GM23338 (cell line): Measurements from ENCODE around the gene HEATR5B. TPM values are rescaled to one million over a fixed set of nuclear protein-coding genes. Genes with fewer than 3 reads are reported as not detected.

Source experiments
- ATAC-seq: fragments of 200-7000 bp; cut with Tn5 transposase; 3 replicates; pipeline ENCODE4 v1.9.1; 2020
- DNase-seq: peaks from one replicate; pipeline ENCODE4 v3.0.0-alpha.2; 2015; ENCODE audit warnings: low spot score
- H2AFZ ChIP-seq: fragments of 200-600 bp; sonication (generic); 2 replicates; pipeline ENCODE4 v1.8.0; 2016; ENCODE audit warnings: antibody characterized with exemption, mild to moderate bottlenecking, moderate library complexity
- H3F3A ChIP-seq: fragments of 200-600 bp; sonication (generic); replicated peaks from 2 replicates; pipeline ENCODE4 v1.8.0; 2017; ENCODE audit warnings: antibody characterized with exemption, mixed run types, low read depth
- H3K27ac ChIP-seq: fragments of 200-600 bp; sonication (generic); 2 replicates; pipeline ENCODE4 v1.6.1; 2016; ENCODE audit warnings: low read depth
- H3K27me3 ChIP-seq: fragments of 200-600 bp; sonication (generic); 2 replicates; pipeline ENCODE4 v1.8.0; 2016; ENCODE audit warnings: mild to moderate bottlenecking, mixed run types, moderate library complexity; ENCODE audit not compliant: insufficient read depth
- H3K36me3 ChIP-seq: fragments of 200-600 bp; sonication (generic); 2 replicates; pipeline ENCODE4 v1.8.0; 2016; ENCODE audit warnings: mild to moderate bottlenecking; ENCODE audit not compliant: insufficient read depth
- H3K4me1 ChIP-seq: fragments of 200-600 bp; sonication (generic); 2 replicates; pipeline ENCODE4 v1.8.0; 2016; ENCODE audit warnings: mild to moderate bottlenecking, moderate library complexity; ENCODE audit not compliant: insufficient read depth
- H3K4me2 ChIP-seq: fragments of 200-600 bp; sonication (generic); 2 replicates; pipeline ENCODE4 v1.7.1; 2017; ENCODE audit warnings: mixed run types
- H3K4me3 ChIP-seq: fragments of 200-600 bp; sonication (generic); 2 replicates; pipeline ENCODE4 v1.6.1; 2016; ENCODE audit warnings: mixed run types
- H3K79me2 ChIP-seq: fragments of 200-600 bp; sonication (generic); replicated peaks from 2 replicates; pipeline ENCODE4 v1.8.0; 2017; ENCODE audit warnings: mild to moderate bottlenecking; ENCODE audit not compliant: insufficient read depth
- H3K9me2 ChIP-seq: fragments of 200-600 bp; sonication (generic); 2 replicates; pipeline ENCODE4 v1.8.0; 2017; ENCODE audit not compliant: insufficient read depth
- H4K20me1 ChIP-seq: fragments of 200-600 bp; sonication (generic); replicated peaks from 2 replicates; pipeline ENCODE4 v1.8.0; 2017; ENCODE audit warnings: mild to moderate bottlenecking; ENCODE audit not compliant: insufficient read depth
- H3K27ac Mint-ChIP-seq: 2 replicates; pipeline ENCODE4 v1.8.0; 2020; ENCODE audit warnings: inconsistent platforms, mild to moderate bottlenecking, moderate library complexity, mixed read lengths
- H3K27me3 Mint-ChIP-seq: 3 replicates; pipeline ENCODE4 v1.8.0; 2022; ENCODE audit warnings: low read depth, mild to moderate bottlenecking, moderate library complexity, mixed read lengths, inconsistent platforms; ENCODE audit not compliant: insufficient read depth, poor library complexity
- H3K36me3 Mint-ChIP-seq: 3 replicates; pipeline ENCODE4 v1.8.0; 2021; ENCODE audit warnings: low read depth, mild to moderate bottlenecking, inconsistent platforms, moderate library complexity, mixed read lengths
- H3K4me1 Mint-ChIP-seq: 3 replicates; pipeline ENCODE4 v1.8.0; 2020; ENCODE audit warnings: mild to moderate bottlenecking, inconsistent platforms, mixed read lengths
- H3K4me3 Mint-ChIP-seq: 3 replicates; pipeline ENCODE4 v1.8.0; 2021; ENCODE audit warnings: moderate library complexity, mild to moderate bottlenecking, inconsistent platforms, mixed read lengths
- H3K9me3 Mint-ChIP-seq: 3 replicates; pipeline ENCODE4 v1.8.0; 2020; ENCODE audit warnings: moderate library complexity, mild to moderate bottlenecking, inconsistent platforms, mixed read lengths
- CREB1 ChIP-seq: fragments of 250-450 bp; sonication (Bioruptor Pico); IDR thresholded peaks from 2 replicates; pipeline ENCODE4 v1.5.0; 2020; ENCODE audit warnings: low read depth, mild to moderate bottlenecking, moderate library complexity
- CTCF ChIP-seq, 2 experiments: fragments of 200-600 bp in 1 of 2; sonication (generic) in 1 of 2; conservative IDR thresholded peaks; 2 replicates each; pipeline versions ENCODE4 v1.5.1 to v1.6.1; 2016 to 2017; ENCODE audit warnings: antibody characterized with exemption in 2 of 2, low read depth in 2 of 2, mild to moderate bottlenecking in 2 of 2, moderate library complexity in 1 of 2
- ETS1 ChIP-seq: IDR thresholded peaks from 2 replicates; pipeline ENCODE4 v1.6.1; 2016; ENCODE audit warnings: antibody characterized with exemption
- EZH2phosphoT487 ChIP-seq: fragments of 200-600 bp; sonication (generic); IDR thresholded peaks from one replicate; pipeline ENCODE4 v1.8.1; 2018; ENCODE audit warnings: antibody characterized with exemption; ENCODE audit not compliant: unreplicated experiment
- JUNB ChIP-seq: IDR thresholded peaks from one replicate; pipeline ENCODE4 v1.6.1; 2016; ENCODE audit warnings: antibody characterized with exemption; ENCODE audit not compliant: unreplicated experiment
- NANOG ChIP-seq: IDR thresholded peaks from 2 replicates; pipeline ENCODE4 v1.6.1; 2016; ENCODE audit warnings: antibody characterized with exemption, borderline replicate concordance
- POLR2AphosphoS5 ChIP-seq: IDR thresholded peaks from 2 replicates; pipeline ENCODE4 v1.6.1; 2016; ENCODE audit warnings: antibody characterized with exemption, low read depth
- REST ChIP-seq: IDR thresholded peaks from one replicate; pipeline ENCODE4 v1.6.1; 2018; ENCODE audit warnings: antibody characterized with exemption; ENCODE audit not compliant: unreplicated experiment
- STAT1 ChIP-seq: IDR thresholded peaks from one replicate; pipeline ENCODE4 v1.6.1; 2016; ENCODE audit warnings: antibody characterized with exemption; ENCODE audit not compliant: unreplicated experiment
- ZNF114 ChIP-seq: fragments of 250-450 bp; sonication (Bioruptor Pico); IDR thresholded peaks from 2 replicates; pipeline ENCODE4 v1.5.0; 2020; ENCODE audit warnings: mild to moderate bottlenecking, moderate library complexity
- ZNF331 ChIP-seq: fragments of 250-450 bp; sonication (Bioruptor Pico); IDR thresholded peaks from 2 replicates; pipeline ENCODE4 v1.5.0; 2020; ENCODE audit warnings: low read depth, mild to moderate bottlenecking, moderate library complexity
- ZNF462 ChIP-seq: fragments of 250-450 bp; sonication (Bioruptor Pico); IDR thresholded peaks from 2 replicates; pipeline ENCODE4 v1.5.0; 2020; ENCODE audit warnings: mild to moderate bottlenecking, moderate library complexity
- polyA plus RNA-seq: library from polyadenylated mRNA; unstranded; fragments of >200 nt; fragmentation: Nextera tagmentation; extraction: Ambion mirVana; gene quantifications from 2 replicates; pipeline ENCODE4 v1.2.1, GENCODE V29; 2016
- total RNA-seq: library from RNA; depleted of rRNA; stranded (reverse); fragments of >200 nt; shearing (Covaris generic); gene quantifications from 2 replicates; pipeline ENCODE4 v1.2.3, GENCODE V29; 2014

HEATR5B gene
- total and polyA plus RNA-seq, 2 experiments from 2014 or later = 4.0 to 18.8 TPM

GRCh38 chr2:37080689-37081088 is 3.5 kb downstream of the HEATR5B start (continued):
- TF ChIP-seq ZNF114 (CRISPR knock-in tag) = no peak
- TF ChIP-seq ZNF331 (CRISPR knock-in tag) = no peak
- TF ChIP-seq ETS1 = no peak
- TF ChIP-seq EZH2phosphoT487 = no peak
- no peak for TF ChIP-seq REST
- TF ChIP-seq STAT1 = no peak

GRCh38 chr2:37080266-37080665 is 3.9 kb downstream of the HEATR5B start:
- H3K27ac Mint-ChIP-seq = no peak overlapping the region
- ATAC-seq (no peak), DNase-seq (no peak)
- Histone ChIP-seq H3K27me3 (no peaks in the 10 kb centered on the region), H3K4me1 (peaks cover 9% of the 10 kb centered on the region), H3F3A (no peaks in the 10 kb centered on the region), H3K4me3 (no peak overlapping the region), H3K36me3 (peaks cover 4% of the 10 kb centered on the region; the same call in 1 of the 2 replicates), H3K79me2 (peaks cover 9% of the 10 kb centered on the region; the same call in 1 of the 2 replicates), H2AFZ (no peak overlapping the region), H3K27ac (no peak overlapping the region), H3K4me2 (no peak overlapping the region), H4K20me1 (no peaks in the 10 kb centered on the region), H3K9me2 (no peaks in the 10 kb centered on the region)
- no peaks in the 10 kb centered on the region for H3K27me3 Mint-ChIP-seq
- H3K36me3 Mint-ChIP-seq = peaks cover 3% of the 10 kb centered on the region; the same call in 2 of the 3 replicates
- no peak overlapping the region for H3K4me3 Mint-ChIP-seq
- H3K4me1 Mint-ChIP-seq = no peaks in the 10 kb centered on the region; the same call in none of the 3 replicates
- H3K9me3 Mint-ChIP-seq = no peaks in the 10 kb centered on the region
- TF ChIP-seq NANOG = no peak
- no peak for TF ChIP-seq JUNB
- no peak for TF ChIP-seq ZNF331 (CRISPR knock-in tag)
- TF ChIP-seq POLR2AphosphoS5 = no peak
- no peak for TF ChIP-seq ETS1
- TF ChIP-seq ZNF462 (CRISPR knock-in tag) = no peak
- no peak for TF ChIP-seq CREB1 (CRISPR knock-in tag)
- TF ChIP-seq ZNF114 (CRISPR knock-in tag) = no peak
- no peak for TF ChIP-seq CTCF (conservative IDR thresholded peaks at IDR 0.05; ENCODE audit: low read depth in 2 of 2)
- no peak for TF ChIP-seq STAT1
